ENCODE measurements around the gene SCMH1. TPM values are rescaled to one million over a fixed set of nuclear protein-coding genes. Genes with fewer than 3 reads are reported as not detected.
A peak's percentile ranks its signal among the peaks of the same experiment; 100 is the strongest.

Gene SCMH1
- total RNA-seq, 2 experiments from 2014 or later = 47.0 to 47.7 TPM

DNA sequence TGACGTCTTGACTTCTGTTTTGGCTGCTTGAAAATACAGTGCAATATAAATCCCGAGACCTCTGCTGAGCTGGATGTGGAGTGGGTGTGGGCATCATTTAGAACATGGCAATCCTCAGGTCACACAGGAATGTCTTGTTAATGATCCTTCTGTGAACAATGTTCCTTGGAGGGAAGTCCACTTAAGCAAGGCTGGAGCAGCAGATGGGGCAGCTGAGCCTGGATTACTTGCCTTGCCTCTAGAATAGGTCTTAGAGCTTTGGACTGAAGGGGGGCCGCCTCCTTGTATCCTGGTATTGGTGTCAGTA lies 926 bp upstream of the SCMH1 start:
- TF ChIP-seq EZH2phosphoT487 (IDR thresholded peaks at IDR 0.05; ENCODE audit: borderline replicate concordance, low read depth, low read length) (no peak), CTCF (conservative IDR thresholded peaks at IDR 0.05; ENCODE audit: low read length) (no peak)
- BruUV-seq (replicated peaks) = no TSS peak
- Histone ChIP-seq H3K36me3 (ENCODE audit: insufficient read depth, low read length) (no peaks in the 10 kb centered on the region), H3K9me3 (ENCODE audit: low read length) (no peaks in the 10 kb centered on the region), H2AFZ (ENCODE audit: low read length) (peak overlapping the region; percentile 84; the same call in 1 of the 2 replicates), H3K4me3 (ENCODE audit: low read depth, low read length, poor library complexity, severe bottlenecking) (peak overlapping the region; percentile 69), H3K79me2 (ENCODE audit: insufficient read depth, low read depth, low read length) (peaks cover 27% of the 10 kb centered on the region; the same call in 1 of the 2 replicates), H3K9me2 (ENCODE audit: insufficient read depth, low read length) (no peaks in the 10 kb centered on the region), H4K20me1 (ENCODE audit: insufficient read depth, low read length) (peaks cover 14% of the 10 kb centered on the region; the same call in 1 of the 2 replicates), H3K27ac (ENCODE audit: low read depth, low read length, poor library complexity, severe bottlenecking) (no peak overlapping the region), H3K4me2 (ENCODE audit: low read length) (peak overlapping the region; percentile 68), H3K4me1 (ENCODE audit: insufficient read depth, low read length, poor library complexity, severe bottlenecking) (peaks cover 44% of the 10 kb centered on the region)
- ChIA-PET POLR2A (interaction anchor here (0.6 to 0.9 kb wide), 3 partner anchors 13 to 693 kb away, joined by 3 to 4 read pairs (median 3); no protein-coding TSS in a partner anchor), CTCF (ENCODE audit: unreplicated experiment) (no interaction called here)
- intact Hi-C loops (cut with micrococcal nuclease; ENCODE audit: unreplicated experiment) = loop anchor here (10.0 kb wide), 1 partner anchor 218 kb away; the partner anchor contains the start of gene SLFNL1
- no peak for DNase-seq (ENCODE audit: low spot score)

DNA sequence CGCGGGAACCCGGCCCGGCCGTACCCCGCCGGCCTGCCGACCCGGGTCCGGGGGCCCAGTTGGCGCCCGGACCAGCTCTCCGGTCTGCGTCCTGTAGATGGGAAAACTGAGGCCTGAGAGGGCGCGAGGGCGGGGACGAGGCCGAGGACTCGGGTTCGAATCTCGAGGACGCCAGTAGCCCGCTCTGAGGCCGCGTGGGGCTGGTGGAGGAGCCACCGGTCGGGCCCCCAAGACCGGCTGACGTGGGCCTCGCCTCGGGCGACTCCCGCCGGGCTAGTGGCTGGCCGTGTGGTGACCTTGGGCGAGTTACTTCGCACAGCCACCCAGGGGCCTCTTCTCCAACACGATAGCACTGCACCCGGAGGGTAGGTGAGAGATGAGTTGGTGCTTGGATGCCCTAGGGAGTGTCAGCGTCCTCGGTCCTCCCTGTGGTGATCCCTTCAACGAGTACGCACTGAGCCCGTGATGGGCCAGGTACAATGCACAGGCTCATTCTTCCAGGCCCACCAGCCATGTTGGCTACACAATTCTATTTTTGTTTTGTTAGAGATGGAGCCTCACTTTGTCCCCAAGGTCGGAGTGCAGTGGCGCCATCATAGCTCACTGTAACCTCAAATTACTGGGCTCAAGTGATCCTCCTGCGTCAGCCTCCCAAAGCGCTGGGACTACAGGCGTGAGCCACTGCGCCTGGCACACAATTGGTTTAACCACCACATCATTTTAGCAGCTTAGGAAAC lies 404 bp upstream of the SCMH1 start:
- intact Hi-C loops (cut with micrococcal nuclease; ENCODE audit: unreplicated experiment) = loop anchor here (10.0 kb wide), 1 partner anchor 218 kb away; the partner anchor contains the start of gene SLFNL1
- DNase-seq (ENCODE audit: low spot score) = no peak
- Histone ChIP-seq H3K36me3 (ENCODE audit: insufficient read depth, low read length) (no peaks in the 10 kb centered on the region), H3K9me2 (ENCODE audit: insufficient read depth, low read length) (no peaks in the 10 kb centered on the region), H3K4me3 (ENCODE audit: low read depth, low read length, poor library complexity, severe bottlenecking) (peak overlapping the region; percentile 69), H3K4me1 (ENCODE audit: insufficient read depth, low read length, poor library complexity, severe bottlenecking) (peaks cover 44% of the 10 kb centered on the region), H3K27ac (ENCODE audit: low read depth, low read length, poor library complexity, severe bottlenecking) (peak overlapping the region; percentile 69), H3K4me2 (ENCODE audit: low read length) (peak overlapping the region; percentile 68), H2AFZ (ENCODE audit: low read length) (peak overlapping the region; percentile 84), H4K20me1 (ENCODE audit: insufficient read depth, low read length) (peaks cover 16% of the 10 kb centered on the region; the same call in 1 of the 2 replicates), H3K79me2 (ENCODE audit: insufficient read depth, low read depth, low read length) (peaks cover 30% of the 10 kb centered on the region; the same call in 1 of the 2 replicates), H3K9me3 (ENCODE audit: low read length) (no peaks in the 10 kb centered on the region)
- BruUV-seq (replicated peaks) = no TSS peak
- POLR2A ChIA-PET = interaction anchor here (0.6 to 1.1 kb wide), 4 partner anchors 43 to 693 kb away, joined by 3 read pairs; no protein-coding TSS in a partner anchor
- CTCF ChIA-PET (ENCODE audit: unreplicated experiment) = no interaction called here
- TF ChIP-seq EZH2phosphoT487 (IDR thresholded peaks at IDR 0.05; ENCODE audit: borderline replicate concordance, low read depth, low read length) = no peak
- TF ChIP-seq CTCF (conservative IDR thresholded peaks at IDR 0.05; ENCODE audit: low read length) = no peak

Data from OCI-LY7 (cell line).